AG10803 (cell line): ENCODE data around the gene NEDD4L.

Experiments
- DNase-seq: peaks from one replicate; pipeline ENCODE4 v3.0.0; 2010; ENCODE audit warnings: low read depth
- H3K4me3 ChIP-seq: 2 replicates; pipeline ENCODE4 v1.5.1; 2011; ENCODE audit warnings: mild to moderate bottlenecking, low read length, control low read depth
- TF ChIP-seq, protein P1 (sequence below): conservative IDR thresholded peaks from 2 replicates; pipeline ENCODE4 v1.5.1; 2011; ENCODE audit warnings: mild to moderate bottlenecking, low read length, control low read depth, inconsistent platforms

The NEDD4L gene

DNA sequence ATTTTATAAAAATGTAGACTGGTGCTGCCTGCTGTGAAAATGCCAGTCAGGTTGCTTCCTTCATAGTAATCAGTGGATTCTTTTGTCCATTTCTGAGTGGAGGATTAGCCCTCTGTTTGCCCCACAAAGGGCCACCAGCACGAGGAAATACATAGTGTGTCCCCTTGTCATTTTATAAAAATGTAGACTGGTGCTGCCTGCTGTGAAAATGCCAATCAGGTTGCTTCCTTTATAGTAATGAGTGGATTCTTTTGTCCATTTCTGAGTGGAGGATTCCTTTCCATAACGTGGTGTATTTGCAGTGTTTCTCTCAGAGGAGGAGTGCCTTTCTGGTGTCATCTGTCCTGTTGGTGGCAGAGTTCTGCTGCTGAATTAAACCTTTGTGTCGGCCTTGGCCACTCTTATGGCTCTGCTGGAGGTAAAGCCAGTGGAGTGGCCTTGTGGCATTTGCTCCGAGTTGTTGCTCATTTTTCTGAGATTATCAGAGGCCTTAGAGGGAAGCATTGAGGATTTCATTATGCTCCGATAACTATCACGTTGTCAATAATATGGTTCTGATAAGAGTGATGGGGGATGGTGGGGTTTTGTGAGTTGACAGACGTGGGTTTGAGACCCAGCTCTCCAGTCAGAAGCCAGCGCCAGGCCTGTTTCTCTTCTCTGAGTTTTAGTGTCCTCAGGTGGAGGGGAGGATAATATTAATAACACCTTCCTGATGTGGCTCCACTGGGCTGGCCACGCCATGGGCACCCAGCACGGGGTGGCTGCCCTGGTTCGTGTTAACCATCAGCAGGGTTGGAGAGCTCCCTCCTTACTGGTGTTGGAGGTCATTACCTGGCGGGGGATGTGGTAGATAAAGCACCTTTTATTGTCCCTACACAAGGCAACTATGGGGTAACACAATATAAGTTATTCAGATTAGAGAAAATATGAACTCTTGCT, 96.6 kb downstream of the NEDD4L start:
- DNase-seq = no peak
- TF ChIP-seq, protein P1, sequence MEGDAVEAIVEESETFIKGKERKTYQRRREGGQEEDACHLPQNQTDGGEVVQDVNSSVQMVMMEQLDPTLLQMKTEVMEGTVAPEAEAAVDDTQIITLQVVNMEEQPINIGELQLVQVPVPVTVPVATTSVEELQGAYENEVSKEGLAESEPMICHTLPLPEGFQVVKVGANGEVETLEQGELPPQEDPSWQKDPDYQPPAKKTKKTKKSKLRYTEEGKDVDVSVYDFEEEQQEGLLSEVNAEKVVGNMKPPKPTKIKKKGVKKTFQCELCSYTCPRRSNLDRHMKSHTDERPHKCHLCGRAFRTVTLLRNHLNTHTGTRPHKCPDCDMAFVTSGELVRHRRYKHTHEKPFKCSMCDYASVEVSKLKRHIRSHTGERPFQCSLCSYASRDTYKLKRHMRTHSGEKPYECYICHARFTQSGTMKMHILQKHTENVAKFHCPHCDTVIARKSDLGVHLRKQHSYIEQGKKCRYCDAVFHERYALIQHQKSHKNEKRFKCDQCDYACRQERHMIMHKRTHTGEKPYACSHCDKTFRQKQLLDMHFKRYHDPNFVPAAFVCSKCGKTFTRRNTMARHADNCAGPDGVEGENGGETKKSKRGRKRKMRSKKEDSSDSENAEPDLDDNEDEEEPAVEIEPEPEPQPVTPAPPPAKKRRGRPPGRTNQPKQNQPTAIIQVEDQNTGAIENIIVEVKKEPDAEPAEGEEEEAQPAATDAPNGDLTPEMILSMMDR = no peak
- H3K4me3 ChIP-seq = no peak overlapping the region

DNA sequence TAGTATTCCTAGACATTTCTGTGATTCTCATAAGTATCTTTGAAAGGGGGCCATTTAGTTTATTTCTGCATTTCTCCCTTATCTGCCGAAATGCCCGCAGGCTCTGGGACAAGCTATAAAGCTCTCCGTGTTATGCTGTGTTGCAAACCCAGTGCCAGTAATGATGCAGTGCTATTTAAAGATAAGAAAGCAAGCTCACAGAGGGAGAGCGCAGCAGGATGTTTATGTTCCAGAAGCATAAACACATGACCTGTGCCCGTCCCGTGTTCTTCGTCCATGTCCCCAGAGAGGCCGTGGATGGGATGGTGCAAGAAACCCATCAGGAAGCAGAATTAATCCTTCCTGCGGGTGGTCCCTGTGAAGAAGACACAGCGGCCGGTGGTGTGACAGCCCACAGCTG, 99.4 kb downstream of the NEDD4L start:
- DNase-seq = no peak
- no peak overlapping the region for H3K4me3 ChIP-seq
- TF ChIP-seq, protein P1 = no peak

DNA sequence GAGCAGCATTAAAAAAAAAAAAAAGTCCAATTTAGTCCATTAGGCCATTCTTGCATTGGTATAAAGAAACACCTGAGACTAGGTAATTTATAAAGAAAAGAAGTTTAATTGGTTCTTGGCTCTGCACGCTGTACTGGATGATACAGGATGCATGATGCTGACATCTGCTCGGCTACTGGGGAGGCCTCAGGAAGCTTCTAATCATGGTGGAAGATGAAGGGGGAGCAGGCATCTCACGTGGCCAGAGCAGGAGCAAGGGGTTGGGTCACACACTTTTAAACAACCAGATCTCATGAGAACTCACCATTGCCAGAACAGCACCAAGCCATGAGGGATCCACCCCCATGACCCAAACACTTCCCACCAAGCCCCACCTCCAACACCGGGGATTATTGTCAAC, 100.1 kb downstream of the NEDD4L start:
- no peak overlapping the region for H3K4me3 ChIP-seq
- TF ChIP-seq, protein P1 = no peak
- no peak for DNase-seq

DNA sequence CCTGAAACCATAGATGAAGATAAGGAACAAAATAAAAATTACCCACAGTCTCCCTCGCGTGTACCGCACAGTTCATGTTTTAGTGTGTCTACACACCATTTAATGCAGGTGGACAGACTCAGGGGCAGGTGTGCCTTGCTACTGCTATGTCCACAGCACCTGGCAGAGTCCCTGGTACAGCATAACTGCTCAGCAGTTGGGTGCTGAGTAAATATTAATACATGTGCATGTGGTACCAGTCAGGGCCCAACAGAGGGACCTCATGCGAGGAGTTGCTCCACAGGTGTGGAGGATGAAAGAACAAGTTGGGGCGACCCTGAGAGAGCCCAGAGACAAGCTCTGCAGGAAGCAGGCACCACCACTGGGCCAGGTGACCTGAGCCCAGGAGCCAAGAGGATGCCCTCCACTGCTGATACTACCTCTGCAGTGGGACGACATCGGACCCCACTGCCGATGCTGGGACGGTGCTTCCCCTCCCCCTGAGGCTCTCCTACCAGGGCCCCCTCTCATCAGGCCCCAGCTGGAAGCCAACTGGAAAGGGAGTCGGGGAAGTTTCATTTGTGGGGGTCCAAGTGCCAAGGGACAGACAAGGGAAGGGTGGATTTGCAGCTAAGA, 100.8 kb downstream of the NEDD4L start:
- TF ChIP-seq, protein P1 = no peak
- H3K4me3 ChIP-seq = no peak overlapping the region
- no peak for DNase-seq

DNA sequence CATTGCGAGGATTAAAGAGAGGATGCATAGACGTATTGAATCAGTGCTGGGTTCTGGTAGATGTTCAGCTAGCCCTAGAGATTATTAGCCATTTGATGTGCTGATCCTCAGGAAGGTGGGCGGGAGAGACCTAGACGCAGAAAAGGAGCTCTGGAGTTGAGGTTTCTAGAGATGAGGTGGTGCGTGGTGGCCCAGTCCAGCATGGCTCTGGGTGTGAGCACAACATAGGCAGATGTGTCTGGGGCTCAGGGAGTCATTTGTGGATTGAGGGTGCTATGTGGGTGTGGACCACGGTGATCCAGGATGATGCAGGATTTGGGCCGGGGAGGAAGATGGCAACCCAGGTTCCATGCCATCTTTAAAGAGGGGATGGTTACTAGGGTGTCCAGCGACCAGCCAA, 102.1 kb downstream of the NEDD4L start:
- no peak for DNase-seq
- H3K4me3 ChIP-seq = no peak overlapping the region
- TF ChIP-seq, protein P1 = no peak

DNA sequence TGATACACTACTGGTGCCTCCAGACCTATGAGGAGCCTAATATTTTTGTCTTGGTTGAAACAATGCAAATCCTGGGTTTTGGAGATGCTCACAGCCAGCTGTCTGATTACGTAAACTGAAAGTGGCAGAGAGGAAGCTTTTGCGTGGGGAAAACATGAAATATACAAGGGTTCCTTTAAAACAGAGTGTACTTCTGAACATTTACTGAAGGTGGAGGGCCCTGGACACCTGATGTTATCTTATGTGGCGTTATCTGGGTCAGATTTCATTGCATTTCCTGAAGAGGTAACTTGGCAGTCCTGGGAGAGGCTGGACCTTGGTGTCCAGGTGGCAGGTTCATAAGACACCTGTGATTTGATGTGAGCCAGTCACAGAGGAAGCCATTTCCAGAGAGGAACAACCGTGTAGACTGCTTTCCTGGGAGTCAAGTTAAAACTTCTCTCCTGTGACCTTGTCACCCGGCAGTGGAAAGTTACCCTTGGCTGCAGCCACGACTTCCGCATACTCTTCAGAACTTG, 105.0 kb downstream of the NEDD4L start:
- TF ChIP-seq, protein P1 = no peak
- no peak overlapping the region for H3K4me3 ChIP-seq
- DNase-seq = no peak
